ENCODE measurements around the gene POU1F1. TPM values are rescaled to one million over a fixed set of nuclear protein-coding genes. Genes with fewer than 3 reads are reported as not detected.

Gene POU1F1, protein sequence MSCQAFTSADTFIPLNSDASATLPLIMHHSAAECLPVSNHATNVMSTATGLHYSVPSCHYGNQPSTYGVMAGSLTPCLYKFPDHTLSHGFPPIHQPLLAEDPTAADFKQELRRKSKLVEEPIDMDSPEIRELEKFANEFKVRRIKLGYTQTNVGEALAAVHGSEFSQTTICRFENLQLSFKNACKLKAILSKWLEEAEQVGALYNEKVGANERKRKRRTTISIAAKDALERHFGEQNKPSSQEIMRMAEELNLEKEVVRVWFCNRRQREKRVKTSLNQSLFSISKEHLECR
- not detected in 2 replicates for total RNA-seq

DNA sequence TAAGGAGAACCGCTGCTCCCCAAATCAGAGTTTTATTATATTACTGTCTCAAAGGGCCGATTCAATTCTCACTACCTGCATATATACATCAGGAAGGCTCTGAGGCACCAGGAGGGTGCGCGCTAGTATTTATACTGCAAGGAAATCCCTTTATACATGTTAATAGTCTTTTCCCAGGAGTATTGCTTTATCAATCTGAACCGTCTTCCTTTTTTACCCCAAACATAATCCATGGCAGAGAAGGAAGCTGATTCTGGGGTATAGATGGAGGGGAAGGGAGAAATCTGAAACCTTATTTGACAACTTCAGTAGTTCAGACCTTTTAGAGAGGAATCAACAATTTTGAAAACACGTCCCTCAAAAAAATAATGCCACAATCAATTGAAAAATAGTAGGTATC is at the start of gene POU1F1:
TSS of gene POU1F1 (minus strand) at position 101 of the 400 bp plus-strand sequence. CDS start 122 bp downstream, outside the sequence.

DNA sequence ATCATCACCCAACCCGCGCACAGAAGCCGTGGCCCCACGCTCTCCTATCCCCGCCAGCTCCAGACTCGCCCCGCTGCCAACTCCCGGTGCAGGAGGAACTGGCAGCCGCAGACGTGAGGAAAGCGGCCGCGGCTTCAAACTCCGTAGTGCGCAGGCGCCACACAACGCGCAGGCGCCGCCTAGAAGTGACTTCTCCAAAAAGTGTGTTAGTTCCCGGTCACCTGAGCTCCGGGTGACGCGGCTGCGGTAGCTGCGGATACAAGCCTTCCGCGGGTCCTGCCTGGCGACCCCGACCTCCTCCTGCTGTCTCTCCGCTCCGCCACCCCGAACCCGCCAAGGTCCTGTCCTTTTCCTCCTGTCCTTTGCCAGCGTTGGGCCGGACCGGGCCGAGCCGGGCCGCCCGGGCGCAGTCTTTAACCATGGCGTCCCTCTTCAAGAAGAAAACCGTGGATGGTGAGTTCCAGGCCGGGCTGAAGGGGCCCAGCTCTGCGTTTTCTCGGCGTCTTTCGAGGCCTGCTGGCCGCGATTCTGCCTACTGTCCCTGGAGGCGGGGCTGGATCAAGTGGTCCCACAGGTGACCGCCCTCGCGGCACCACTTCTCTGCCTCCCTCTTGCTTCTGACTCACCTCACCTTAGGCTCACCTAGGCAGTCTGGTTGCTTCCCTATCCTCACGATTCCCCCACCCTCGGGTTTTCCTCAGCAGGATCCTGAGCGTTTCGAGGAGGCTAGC is 49.1 kb downstream of the POU1F1 start, which contains the start of gene CHMP2B:
TSS of gene CHMP2B (plus strand) at position 206 of the 731 bp plus-strand sequence. CDS start at position 420, 214 bp downstream.

Small RNAs within 50 kb of the gene (small RNA-seq; reads per million reads assigned to genes)
- not detected for gene MIR4795

Other genes with a start within 250 kb of the POU1F1 start
- 30.6 and 44.4 TPM in 2 replicates for gene CHMP2B, start 49.3 kb downstream of the POU1F1 start, total RNA-seq